Mucosa of rectum (tissue), 2 donors: Measurements from ENCODE around the gene CPEB4.

Experiments used
- H3K27ac ChIP-seq, 2 donors: one replicate each; pipeline ENCODE4 v1.7.0; 2013; ENCODE audit warnings: inconsistent platforms in 2 of 2, low read depth in 2 of 2, low read length in 2 of 2
- H3K27me3 ChIP-seq, 2 donors: one replicate each; pipeline ENCODE4 v1.7.0; 2013; ENCODE audit warnings: low read length in 2 of 2; ENCODE audit not compliant: control insufficient read depth in 2 of 2, insufficient read depth in 2 of 2
- H3K36me3 ChIP-seq, 2 donors: one replicate each; pipeline ENCODE4 v1.7.0; 2013; ENCODE audit warnings: low read length in 2 of 2; ENCODE audit not compliant: control insufficient read depth in 2 of 2, insufficient read depth in 2 of 2
- H3K4me1 ChIP-seq, 2 donors: one replicate each; pipeline ENCODE4 v1.7.0; 2013; ENCODE audit warnings: low read length in 2 of 2, mild to moderate bottlenecking in 1 of 2; ENCODE audit not compliant: control insufficient read depth in 2 of 2, insufficient read depth in 2 of 2
- H3K4me3 ChIP-seq, 2 donors: one replicate each; pipeline ENCODE4 v1.7.0; 2013; ENCODE audit warnings: low read length in 2 of 2
- H3K9ac ChIP-seq, 2 donors: one replicate each; pipeline ENCODE4 v1.7.0; 2013; ENCODE audit warnings: low read length in 2 of 2, low read depth in 1 of 2, mild to moderate bottlenecking in 1 of 2
- H3K9me3 ChIP-seq, 2 donors: one replicate each; pipeline ENCODE4 v1.7.0; 2013; ENCODE audit warnings: low read length in 2 of 2; ENCODE audit not compliant: control insufficient read depth in 2 of 2
- donor health status: healthy.
- donor health status: Normal muscosa, but diverticular disease.

Gene CPEB4

GRCh38 chr5:173915310-173916014 lies 27.3 kb downstream of the CPEB4 start:
- no peak overlapping the region for H3K27ac ChIP-seq
- H3K4me3 ChIP-seq = no peak overlapping the region
- no peak overlapping the region for H3K9ac ChIP-seq

GRCh38 chr5:173916233-173916632 lies 28.1 kb downstream of the CPEB4 start:
- H3K4me3 ChIP-seq = no peak overlapping the region
- H3K4me1 ChIP-seq = peaks cover 14 to 22% of the 10 kb centered on the region in 2 donors
- H3K27me3 ChIP-seq = no peaks in the 10 kb centered on the region
- H3K36me3 ChIP-seq = peaks cover 0 to 7% of the 10 kb centered on the region in 2 donors
- no peak overlapping the region for H3K9ac ChIP-seq
- no peak overlapping the region for H3K27ac ChIP-seq
- H3K9me3 ChIP-seq = no peaks in the 10 kb centered on the region

More at GRCh38 chr5:173915310-173916014, 27.3 kb downstream of the CPEB4 start:
- Histone ChIP-seq H3K9me3 (no peaks in the 10 kb centered on the region), H3K4me1 (peaks cover 13 to 17% of the 10 kb centered on the region in 2 donors), H3K27me3 (no peaks in the 10 kb centered on the region), H3K36me3 (peaks cover 0 to 7% of the 10 kb centered on the region in 2 donors)

GRCh38 chr5:173917788-173918786 lies 29.9 kb downstream of the CPEB4 start:
- H3K27ac ChIP-seq = peak overlapping the region; percentile 70 to 75
- H3K27me3 ChIP-seq = no peaks in the 10 kb centered on the region
- peak overlapping the region; percentile 61 to 69 for H3K9ac ChIP-seq
- peak overlapping the region; percentile 67 to 80 for H3K4me3 ChIP-seq
- no peaks in the 10 kb centered on the region for H3K9me3 ChIP-seq
- H3K4me1 ChIP-seq = peaks cover 14 to 22% of the 10 kb centered on the region in 2 donors
- H3K36me3 ChIP-seq = peaks cover 0 to 2% of the 10 kb centered on the region in 2 donors

GRCh38 chr5:173919443-173919842 lies 31.3 kb downstream of the CPEB4 start:
- Histone ChIP-seq H3K36me3 (peaks cover 0 to 2% of the 10 kb centered on the region in 2 donors), H3K27ac (no peak overlapping the region), H3K27me3 (no peaks in the 10 kb centered on the region), H3K9me3 (no peaks in the 10 kb centered on the region), H3K9ac (no peak overlapping the region), H3K4me1 (peaks cover 16 to 20% of the 10 kb centered on the region in 2 donors), H3K4me3 (no peak overlapping the region)

- Histone ChIP-seq H3K27ac (peak overlapping the region in 1 of 2 donors; percentile 28), H3K27me3 (no peaks in the 10 kb centered on the region), H3K36me3 (peaks cover 0 to 2% of the 10 kb centered on the region in 2 donors), H3K9me3 (no peaks in the 10 kb centered on the region), H3K4me3 (no peak overlapping the region), H3K9ac (no peak overlapping the region), H3K4me1 (peaks cover 21 to 26% of the 10 kb centered on the region in 2 donors)
Observed at GRCh38 chr5:173920024-173920753, 32.0 kb downstream of the CPEB4 start.

GRCh38 chr5:173920866-173921555 lies 32.9 kb downstream of the CPEB4 start:
- Histone ChIP-seq H3K4me3 (no peak overlapping the region), H3K27me3 (no peaks in the 10 kb centered on the region), H3K27ac (peak overlapping the region in 1 of 2 donors; percentile 23), H3K9ac (no peak overlapping the region), H3K4me1 (peaks cover 21 to 27% of the 10 kb centered on the region in 2 donors), H3K9me3 (no peaks in the 10 kb centered on the region), H3K36me3 (peaks cover 0 to 2% of the 10 kb centered on the region in 2 donors)

GRCh38 chr5:173922527-173922926 lies 34.4 kb downstream of the CPEB4 start:
- Histone ChIP-seq H3K4me1 (peaks cover 21 to 27% of the 10 kb centered on the region in 2 donors), H3K27ac (no peak overlapping the region), H3K9ac (no peak overlapping the region), H3K36me3 (peaks cover 0 to 2% of the 10 kb centered on the region in 2 donors), H3K9me3 (no peaks in the 10 kb centered on the region), H3K27me3 (no peaks in the 10 kb centered on the region), H3K4me3 (no peak overlapping the region)

- no peak overlapping the region for H3K9ac ChIP-seq
- H3K36me3 ChIP-seq = peaks cover 0 to 2% of the 10 kb centered on the region in 2 donors
- no peaks in the 10 kb centered on the region for H3K27me3 ChIP-seq
- H3K4me3 ChIP-seq = no peak overlapping the region
- H3K9me3 ChIP-seq = no peaks in the 10 kb centered on the region
- no peak overlapping the region for H3K27ac ChIP-seq
- peaks cover 21 to 25% of the 10 kb centered on the region in 2 donors for H3K4me1 ChIP-seq
Observed at GRCh38 chr5:173923218-173924095, 35.3 kb downstream of the CPEB4 start.
